ENCODE measurements around the gene PROCR. TPM values are rescaled to one million over a fixed set of nuclear protein-coding genes. Genes with fewer than 3 reads are reported as not detected.
"Not testable (repeated sequence)": the region's sequence is repeated elsewhere in the genome, so short reads cannot be mapped to it uniquely, and the experiment has no call there.

PROCR gene
- not detected for total RNA-seq

DNA sequence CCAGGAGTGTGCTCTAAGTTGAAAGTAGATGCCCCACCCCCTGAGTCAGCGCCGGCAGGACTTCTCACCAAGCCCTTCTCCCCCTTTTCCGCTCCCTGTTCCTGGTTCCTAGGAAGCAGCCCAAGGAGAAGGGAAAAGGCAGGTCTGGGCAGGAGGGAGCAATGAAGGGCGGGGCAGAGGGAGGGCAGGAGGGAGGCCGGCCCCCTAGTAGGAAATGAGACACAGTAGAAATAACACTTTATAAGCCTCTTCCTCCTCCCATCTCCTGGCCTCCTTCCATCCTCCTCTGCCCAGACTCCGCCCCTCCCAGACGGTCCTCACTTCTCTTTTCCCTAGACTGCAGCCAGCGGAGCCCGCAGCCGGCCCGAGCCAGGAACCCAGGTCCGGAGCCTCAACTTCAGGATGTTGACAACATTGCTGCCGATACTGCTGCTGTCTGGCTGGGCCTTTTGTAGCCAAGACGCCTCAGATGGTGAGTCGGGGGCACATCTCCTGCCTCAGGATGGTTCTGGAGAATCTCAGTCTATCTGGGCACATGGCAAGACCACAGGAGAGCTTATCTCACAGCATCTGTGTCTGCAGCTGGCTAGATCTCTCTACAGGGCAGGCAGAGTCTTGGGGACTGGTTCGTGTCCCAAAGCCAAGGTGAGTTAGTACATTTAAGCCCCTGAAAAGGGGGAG, at the start of gene PROCR:
TSS of gene PROCR (plus strand) at position 320 of the 681 bp plus-strand sequence. CDS start at position 403, 83 bp downstream.
- no peak for DNase-seq

DNA sequence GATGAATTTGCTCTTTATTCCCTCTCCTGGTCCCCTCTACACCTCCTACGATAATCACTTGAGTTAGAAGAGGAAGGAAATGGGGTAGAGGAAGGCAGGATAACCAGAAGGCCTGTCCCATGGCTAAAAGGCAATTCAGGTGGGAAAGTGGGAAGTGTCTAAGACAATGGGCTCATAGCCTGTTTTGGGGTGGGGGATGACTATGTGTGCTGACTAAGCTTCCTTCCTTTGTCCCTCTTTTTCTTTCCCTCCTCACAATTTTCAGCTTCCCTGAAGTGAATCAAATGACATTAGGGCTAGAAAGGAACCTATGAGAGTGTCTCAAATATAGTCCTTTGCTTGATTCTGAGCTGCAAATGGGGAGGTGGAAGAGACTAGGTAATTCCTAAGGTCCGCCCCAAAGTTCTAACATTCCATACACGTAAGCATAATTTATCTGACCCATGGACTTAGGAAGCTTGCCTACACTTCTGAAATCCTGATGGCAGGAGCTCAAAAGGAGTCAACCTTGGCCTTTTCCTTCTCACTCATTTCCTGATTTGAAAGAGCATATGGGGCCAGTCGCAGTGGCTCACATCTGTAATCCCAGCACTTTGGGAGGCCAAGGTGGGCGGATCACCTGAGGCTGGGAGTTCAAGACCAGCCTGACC, 49.0 kb upstream of the PROCR start:
- no peak for DNase-seq

DNA sequence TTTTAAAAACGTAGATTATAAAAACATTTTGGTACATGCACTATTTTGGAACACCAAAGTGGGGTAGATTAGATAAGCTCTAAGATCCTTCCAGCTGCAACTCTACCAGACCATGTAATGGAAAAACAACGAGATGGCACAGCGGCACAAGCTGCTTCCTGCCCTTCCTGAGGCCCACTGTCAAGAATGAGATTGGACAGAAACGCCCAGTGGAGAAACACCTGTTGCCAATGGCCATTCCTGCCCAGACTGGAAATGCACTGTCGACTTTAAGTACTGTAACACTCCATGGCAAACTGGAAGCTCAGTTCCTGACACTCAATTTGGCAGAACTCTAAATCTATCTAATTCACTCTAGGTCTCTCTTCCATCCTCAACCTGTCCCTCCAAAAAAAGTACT, 46.1 kb upstream of the PROCR start:
- no peak for DNase-seq

DNA sequence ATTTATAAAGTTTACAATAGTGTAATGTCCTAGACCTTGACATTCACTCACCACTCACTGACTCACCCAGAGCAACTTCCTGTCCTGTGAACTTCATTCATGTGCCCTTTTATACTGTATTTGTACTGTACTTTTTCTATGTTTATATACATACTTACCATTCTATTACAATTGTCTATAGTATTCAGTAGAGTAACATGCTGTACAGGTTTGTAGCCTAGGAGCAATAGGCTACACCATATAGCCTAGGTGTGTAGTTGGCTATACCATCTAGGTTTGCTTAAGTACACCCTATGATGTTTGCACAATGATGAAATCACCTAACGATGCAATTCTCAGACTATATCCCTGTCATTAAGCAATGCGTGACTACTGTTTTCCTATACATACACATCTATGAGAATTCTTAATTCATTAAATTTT, 42.2 kb upstream of the PROCR start:
- no peak for DNase-seq

DNA sequence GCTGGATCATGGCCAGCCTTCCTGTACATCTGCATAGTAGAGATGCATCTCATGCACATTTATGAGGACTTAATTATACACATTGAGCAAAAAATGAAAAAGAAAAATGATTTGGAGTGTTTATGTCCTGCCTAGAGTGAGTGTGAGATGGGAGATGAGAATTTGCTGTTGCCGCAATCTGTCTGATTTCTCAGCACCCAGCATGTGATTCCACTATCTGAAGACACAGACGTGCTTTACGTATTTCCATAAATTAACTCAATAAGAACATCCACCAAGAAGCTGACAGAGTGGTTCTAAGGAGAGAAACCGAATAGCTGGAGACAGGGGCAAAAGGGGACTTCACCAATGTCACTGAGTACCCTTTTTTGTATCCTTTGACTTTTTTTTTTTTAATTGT, 39.9 kb upstream of the PROCR start:
- DNase-seq: no peak

DNA sequence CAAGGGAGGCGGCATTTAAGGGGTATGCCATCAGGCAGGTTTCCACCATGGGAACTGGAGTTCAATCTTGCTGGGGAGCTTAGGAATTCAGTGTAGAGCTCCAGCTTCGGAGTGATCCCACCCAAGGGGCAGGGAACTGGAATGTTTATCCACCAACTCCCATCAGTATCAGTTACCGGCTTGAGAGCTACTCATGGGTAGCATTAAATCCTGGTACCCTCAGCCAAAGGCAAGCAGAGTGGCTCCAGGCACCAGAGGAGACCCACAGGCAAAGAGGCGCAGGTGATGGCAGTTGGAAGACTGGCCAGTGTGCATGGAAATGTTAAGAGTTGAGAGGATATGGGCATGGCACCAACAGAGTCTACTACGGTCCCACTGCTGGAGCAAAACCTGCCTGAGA, 38.8 kb upstream of the PROCR start:
- no peak for DNase-seq

DNA sequence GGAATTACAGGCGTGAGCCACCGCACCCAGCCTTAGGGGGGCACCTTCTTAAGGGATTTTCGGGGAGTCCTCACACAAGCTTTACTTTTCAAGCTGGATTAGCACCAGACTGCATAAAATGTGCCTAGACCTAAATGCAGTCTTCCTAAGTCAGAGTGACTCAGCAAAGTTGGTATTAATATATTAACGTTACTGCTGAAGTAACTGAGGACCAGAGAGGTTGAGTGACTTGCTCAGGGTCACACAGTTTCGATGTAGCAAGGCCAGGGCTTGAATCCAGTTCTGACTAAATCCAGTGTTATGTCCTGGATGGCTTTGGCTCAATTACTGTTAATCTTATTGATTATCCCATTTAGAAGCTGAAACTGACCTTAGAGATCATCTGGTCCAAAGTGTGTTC, 38.1 kb upstream of the PROCR start:
- DNase-seq: no peak

DNA sequence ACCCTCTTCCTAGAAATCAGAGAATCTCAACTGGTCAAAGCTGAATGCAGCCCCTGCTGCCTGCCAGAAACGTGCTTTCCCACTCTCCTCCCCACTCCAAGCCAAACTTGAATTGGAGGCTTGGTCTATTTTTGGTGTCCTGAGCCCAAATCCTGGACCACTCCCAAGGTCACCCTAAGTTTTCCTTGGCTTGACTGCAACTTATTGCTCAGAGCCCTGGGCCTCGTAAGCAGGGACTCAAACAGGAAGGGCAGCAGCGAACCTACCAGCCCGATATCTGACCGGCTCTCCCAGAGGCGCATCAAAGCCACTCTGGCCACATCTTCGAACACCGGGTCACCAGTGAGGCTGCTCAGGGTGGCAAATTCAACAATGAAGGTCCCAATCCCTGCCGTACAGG, 37.4 kb upstream of the PROCR start:
- no peak for DNase-seq

DNA sequence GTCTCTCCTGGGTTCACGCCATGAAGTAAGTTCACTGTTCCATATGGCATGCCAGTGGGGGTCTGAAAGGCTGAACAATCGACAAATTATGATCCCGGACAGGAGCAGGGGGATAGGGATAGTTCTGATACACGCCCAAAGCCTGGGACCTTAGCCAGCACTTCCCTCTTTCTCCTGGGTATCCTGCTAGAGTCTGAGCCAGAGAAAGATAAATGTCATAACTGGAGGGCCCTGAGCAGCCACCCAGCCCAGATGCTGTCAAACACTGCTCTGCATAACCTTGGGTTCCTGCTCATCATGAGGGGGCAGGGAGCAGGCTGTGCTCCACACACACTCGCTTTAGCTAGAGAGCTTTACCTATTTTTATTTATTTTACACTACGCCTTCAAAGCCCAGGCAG, 37.0 kb upstream of the PROCR start:
- no peak for DNase-seq

DNA sequence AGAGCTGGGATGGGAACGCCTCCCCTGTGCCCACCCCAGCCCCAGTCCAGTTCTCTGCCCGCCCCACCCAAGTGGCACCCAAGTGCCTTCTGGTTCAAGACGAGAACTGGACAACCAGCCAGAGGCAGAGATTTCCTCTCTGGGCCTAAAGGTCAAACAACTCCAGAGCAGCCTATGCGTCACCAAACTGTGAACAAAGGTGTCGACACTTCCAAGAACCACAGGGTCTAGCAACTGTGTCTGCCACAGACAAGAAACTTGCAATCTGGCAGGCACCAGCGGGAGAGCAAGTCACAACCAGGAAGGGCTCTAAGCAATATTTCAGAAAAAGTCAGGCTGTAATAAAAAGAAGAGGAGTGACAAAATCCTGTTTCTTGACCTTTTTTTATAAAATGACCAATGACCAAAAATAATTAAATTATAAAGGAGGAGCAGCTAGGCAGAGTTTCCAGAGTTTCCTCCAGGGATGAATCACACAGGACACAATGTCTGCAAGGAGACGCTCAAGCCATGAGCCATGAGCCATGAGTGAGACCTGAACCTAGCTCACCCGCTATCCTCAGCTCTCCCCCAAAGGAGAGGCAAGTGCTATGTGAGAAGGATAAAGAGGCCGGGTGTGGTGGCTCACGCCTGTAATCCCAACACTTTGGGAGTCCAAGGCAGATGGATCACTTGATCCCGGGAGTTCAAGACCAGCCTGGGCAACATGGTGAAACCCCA, 35.8 kb upstream of the PROCR start:
- DNase-seq: no peak

DNA sequence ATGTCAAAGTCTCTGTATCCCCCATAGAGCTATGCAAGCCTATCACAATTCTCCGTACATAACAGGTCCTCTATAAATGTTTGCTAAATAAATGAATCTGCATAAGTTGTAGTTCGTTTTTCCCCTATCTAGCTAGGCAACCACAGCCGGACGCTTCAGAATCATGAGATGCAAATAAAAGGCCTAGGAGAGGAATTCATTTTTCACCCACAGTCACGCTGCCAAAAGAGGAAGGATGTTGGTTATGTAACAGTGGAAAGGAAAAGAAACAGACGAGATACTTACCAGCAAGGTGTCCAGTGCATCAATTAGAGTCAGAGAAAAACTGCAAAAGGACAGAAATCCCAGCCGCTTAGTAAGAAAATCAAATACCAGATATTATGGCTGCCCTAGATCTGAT, 27.2 kb upstream of the PROCR start:
- DNase-seq: no peak

DNA sequence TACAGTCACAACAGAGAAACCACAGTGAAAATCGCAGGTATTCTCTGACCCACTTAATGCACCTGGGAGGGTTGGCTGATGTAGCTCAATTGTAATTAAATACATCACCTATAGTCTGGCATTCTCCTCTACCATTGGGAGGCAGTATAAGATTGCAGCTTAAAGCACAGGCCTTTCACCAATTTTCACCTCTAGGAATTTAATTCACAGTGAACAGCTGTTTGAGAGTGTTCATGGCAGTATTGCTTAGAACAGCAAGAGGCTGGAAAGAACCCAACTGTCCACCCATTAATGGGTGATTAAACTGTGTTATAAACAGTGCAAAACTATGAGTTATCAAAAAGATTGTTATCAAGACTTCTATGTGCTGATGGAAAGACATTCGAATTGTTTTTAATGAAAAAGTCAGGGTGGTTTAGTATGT, 26.7 kb upstream of the PROCR start:
- peak; percentile 30 for DNase-seq

DNA sequence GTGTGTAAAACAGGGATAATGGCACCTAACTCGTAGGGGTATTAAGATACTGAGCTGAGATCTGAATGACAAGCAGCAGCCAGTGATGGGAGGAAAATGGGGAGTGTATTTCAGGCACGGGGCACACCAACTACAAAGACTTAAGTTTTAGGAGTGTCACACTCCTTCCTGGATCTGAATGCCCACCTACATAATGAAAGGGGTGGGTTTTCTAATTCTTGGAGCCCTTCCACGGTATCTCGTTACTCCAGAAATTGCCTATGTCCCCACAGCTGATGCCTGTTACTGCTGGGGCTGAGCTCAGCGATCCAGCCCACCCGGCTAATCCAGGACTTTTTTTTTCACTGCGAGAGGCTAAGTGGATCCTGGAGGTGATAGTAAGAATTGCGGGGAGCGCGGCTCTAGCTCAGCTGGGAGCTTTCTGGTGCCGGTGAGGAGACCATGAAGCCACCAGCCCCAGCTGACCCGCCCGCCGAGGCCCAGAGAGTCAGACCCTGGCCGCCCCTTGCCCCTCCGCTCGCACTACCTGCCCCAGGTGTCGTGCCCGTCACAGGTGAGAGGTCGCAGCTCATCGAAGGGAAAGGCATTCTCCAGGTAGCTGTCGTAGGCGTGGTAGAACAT, 25.5 kb upstream of the PROCR start:
- DNase-seq: no peak

DNA sequence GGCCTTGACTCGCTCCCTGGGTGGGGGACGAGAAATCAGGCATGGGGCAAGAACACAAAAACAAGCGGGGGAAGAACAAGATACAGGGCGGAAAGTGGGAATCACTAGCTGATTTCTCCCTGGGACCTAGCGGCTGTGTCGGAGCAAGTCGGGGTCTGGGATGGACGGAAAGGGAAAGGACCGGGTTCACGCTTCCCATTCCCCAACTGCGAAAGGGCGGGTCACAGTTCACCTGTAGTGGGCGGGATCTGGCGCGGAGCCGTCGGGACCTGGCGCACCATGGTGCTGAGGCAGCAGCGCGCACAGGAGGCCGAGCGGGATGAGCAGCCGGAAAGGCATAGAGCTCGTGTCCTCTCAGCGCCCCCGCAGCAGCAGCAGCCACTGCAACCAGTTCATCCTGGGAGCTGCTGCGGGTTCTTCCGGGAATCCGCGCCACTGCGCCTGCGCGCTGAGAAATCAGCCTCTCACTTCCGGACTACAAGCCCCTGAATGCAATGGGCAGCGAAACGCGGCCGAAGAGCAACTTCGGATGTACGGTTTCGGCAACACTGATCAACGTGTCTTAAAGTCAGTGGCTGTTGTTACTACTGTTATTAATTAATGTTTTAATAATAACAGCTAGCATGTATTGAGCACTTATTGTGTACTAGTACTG, 24.8 kb upstream of the PROCR start, which contains the start of gene EDEM2:
TSS of gene EDEM2 (minus strand) at position 417 of the 655 bp plus-strand sequence. CDS start at position 339, 78 bp downstream.
- DNase-seq: peak; percentile 91

DNA sequence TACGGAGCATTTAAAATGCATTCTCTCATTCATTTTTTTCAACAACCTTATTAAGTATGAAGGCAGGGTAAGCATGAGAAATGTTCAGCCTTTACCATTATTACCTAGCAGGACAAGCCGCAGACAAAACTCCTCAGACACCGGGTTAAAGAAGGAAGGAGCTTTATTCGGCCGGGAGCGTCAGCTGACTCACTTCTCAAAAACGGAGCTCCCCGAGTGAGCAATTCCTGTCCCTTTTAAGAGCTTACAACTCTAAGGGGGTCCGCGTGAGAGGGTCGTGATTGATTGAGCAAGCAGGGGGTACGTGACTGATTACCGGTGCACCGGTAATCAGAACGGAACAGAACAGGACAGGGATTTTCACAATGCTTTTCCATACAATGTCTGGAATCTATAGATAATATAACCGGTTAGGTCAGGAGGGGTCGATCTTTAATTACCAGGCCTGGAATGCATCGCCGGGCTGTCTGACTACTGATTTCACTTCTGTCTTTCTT, 24.2 kb upstream of the PROCR start:
- DNase-seq: peak; percentile 9

DNA sequence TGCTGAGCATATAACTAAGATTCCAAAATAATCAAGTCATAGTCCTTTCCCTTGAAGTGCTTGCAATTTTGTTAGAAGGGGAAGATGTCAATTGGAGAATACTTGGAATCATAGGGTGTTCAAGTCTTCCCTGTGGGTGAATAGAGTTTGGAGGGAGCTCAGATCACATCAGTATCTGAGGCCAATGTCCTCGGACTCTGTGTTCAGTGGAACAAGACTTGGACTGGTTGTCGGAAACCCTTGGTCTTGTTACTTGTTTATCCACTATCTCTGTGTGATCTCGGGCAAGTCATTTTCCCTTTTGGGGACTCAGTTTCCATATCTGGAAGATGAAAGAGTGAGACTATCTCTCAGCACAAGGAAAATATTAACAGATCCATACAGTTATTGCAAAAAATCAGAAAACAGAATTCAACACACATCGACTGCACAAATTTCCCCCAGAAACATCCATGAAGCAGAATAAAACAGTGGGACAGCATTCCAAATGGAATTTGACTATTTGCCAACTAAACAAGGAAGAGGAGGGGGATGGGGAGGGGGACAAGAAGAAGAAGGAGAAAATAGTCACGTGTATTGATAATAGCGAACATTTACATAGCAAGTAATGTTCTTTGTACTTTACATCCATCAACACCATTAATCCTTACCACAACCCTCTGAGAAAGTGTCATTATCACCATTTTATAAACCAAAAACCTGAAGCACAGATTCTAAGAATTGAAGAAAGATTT, 20.9 kb upstream of the PROCR start:
- DNase-seq: no peak

DNA sequence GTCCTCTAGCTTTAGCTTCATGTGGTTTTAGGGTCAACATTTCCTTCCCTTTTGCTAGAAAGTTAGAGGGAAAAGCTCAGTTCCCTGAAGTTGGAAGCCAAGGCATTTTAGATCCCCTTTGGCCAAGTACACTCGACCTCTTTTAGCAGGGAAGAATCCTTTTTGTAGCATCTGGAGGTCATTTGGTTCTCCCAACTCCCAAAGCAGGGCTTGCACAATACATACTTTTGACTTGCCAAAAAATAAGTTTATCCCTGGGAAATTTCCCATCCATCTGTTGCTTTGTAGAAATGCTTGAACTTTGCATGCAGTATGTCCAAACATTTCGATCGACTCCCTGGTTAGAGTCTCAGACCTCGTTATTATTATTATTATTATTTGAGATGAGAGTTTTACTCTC, 20.1 kb upstream of the PROCR start:
- DNase-seq: no peak

DNA sequence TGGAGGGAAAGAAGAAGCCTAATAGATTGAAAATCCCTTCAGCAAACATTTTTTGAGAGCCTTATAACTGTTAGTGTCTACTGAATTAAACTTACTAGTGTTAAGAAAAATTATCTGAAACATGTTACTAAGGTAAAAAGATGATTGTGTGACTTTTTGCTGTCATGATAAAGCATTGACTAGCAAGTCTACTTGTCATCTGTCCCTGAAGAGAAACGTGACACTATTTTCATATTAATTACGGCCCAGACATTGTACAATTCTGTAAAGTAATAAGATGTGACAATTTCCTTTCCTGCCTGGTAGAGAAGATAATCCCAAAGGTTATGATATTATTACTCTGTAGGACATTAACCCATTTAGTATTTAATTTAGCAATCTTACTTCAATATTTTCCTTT, 15.9 kb upstream of the PROCR start:
- no peak for DNase-seq

DNA sequence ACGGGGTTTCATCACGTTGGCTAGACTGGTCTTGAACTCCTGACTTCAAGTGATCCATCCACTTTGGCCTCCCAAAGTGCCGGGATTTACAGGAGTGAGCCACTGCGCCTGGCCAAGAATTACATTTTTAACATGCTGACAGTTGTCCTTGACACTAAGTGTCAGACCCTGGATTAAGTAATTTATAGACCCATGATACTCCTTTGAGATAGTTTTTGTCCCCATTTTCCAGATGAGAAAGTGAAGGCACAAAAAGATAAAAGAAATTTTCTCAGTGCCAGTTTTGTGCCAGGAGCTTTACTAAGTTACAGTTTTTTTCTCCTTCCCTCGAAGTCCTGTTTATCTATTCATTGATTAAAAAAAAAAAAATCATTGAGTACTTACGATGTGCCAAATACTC, 14.9 kb upstream of the PROCR start:
- no peak for DNase-seq

DNA sequence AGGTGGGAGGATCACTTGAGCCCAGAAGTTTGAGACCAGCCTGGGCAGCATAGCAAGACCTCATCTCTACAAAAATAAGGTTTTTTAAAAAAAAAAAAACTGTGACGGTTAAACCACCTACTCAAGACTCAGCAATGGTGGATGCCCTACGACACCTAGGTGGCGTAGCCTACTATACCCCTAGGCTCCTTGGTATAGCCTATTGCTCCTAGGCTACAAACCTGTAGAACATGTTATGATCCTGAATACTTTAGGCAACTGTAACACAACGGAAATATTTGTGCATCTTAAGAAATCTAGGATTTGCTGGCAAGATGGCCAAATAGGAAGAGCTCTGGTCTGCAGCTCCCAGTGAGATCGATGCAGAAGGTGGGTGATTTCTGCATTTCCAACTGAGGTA, 11.5 kb upstream of the PROCR start:
- DNase-seq: not testable (repeated sequence)

DNA sequence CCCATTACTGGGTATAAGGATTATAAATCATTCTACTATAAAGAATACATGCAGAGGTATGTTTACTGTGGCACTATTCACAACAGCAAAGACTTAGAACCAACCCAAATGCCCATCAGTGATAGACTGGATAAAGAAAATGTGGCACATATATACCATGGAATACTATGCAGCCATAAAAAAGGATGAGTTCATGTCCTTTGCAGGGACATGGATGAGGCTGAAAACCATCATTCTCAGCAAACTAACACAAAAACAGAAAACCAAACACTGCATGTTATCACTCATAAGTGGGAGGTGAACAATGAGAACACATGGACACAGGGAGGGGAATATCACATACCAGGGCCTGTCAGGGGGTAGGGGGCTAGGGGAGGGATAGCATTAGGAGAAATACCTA, 7.3 kb upstream of the PROCR start:
- not testable (repeated sequence) for DNase-seq

Measured in effector CD4-positive, alpha-beta T cell (primary cell).